K562 (cell line): ENCODE measurements around the gene LPCAT1. TPM values are rescaled to one million over a fixed set of nuclear protein-coding genes. Genes with fewer than 3 reads are reported as not detected.

Experiments
- ATAC-seq: fragments of 200-7000 bp; cut with Tn5 transposase; 3 replicates; pipeline ENCODE4 v1.9.1; 2020; ENCODE audit warnings: moderate library complexity
- BruUV-seq: library from RNA; stranded (reverse); fragments of 400-500 nt; replicated peaks from 2 replicates; lab custom pipeline; 2021; lab: Mats Ljungman, UMichigan
- CTCF ChIA-PET: fragments of 300-600 bp; formaldehyde crosslinking; extraction: SDS; loops from one replicate; lab custom pipeline; 2021; ENCODE audit warnings: low intra/inter-chr PET ratio; lab: Yijun Ruan, JAX
- POLR2A ChIA-PET: fragments of 300-600, 350-650 bp; sonication (Branson Sonifier 250); formaldehyde crosslinking; extraction: SDS; loops from one replicate; lab custom pipeline; 2021; ENCODE audit warnings: antibody characterized with exemption, inconsistent platforms; lab: Yijun Ruan, JAX
- DNase-seq, 4 experiments: peaks; one replicate each; pipeline versions ENCODE4 v3.0.0 to v3.0.0-alpha.2; 2011 to 2018; ENCODE audit warnings: low spot score in 3 of 4, mixed read lengths in 3 of 4; ENCODE audit errors: extremely low read depth in 1 of 4
- FAIRE-seq: peaks from 2 replicates; lab custom pipeline; 2011; peaks lifted over from hg19 to GRCh38; lab: Jason Lieb, UNC
- H2AFZ ChIP-seq: 2 replicates; pipeline ENCODE4 v1.6.0; 2011; ENCODE audit warnings: low read depth, low read length, control low read depth, inconsistent platforms
- H3K27ac ChIP-seq: fragments of 200-600 bp; 3 replicates; pipeline ENCODE4 v1.8.0; 2011; ENCODE audit warnings: low read depth, mild to moderate bottlenecking, control low read depth, inconsistent platforms, low read length, moderate library complexity, mixed read lengths; ENCODE audit errors: extremely low read depth
- H3K27me3 ChIP-seq, 2 experiments: fragments of 300-600 bp in 1 of 2; 2 replicates in 1 of 2; 3 replicates in 1 of 2; pipeline versions ENCODE4 v1.6.0 to v1.8.0; 2011; ENCODE audit warnings: inconsistent platforms in 2 of 2, low read length in 2 of 2, mild to moderate bottlenecking in 1 of 2, mixed read lengths in 1 of 2, moderate library complexity in 1 of 2; ENCODE audit not compliant: control insufficient read depth in 2 of 2, insufficient read depth in 2 of 2
- H3K36me3 ChIP-seq: fragments of 300-600 bp; 3 replicates; pipeline ENCODE4 v1.8.0; 2011; ENCODE audit warnings: mild to moderate bottlenecking, low read length, inconsistent platforms; ENCODE audit not compliant: control insufficient read depth, insufficient read depth
- H3K4me1 ChIP-seq, 2 experiments: fragments of 200-600 bp in 1 of 2; replicated peaks in 1 of 2; 2 replicates in 1 of 2; 3 replicates in 1 of 2; pipeline versions ENCODE4 v1.5.1 to v1.8.0; 2011; ENCODE audit warnings: inconsistent platforms in 2 of 2, low read length in 2 of 2, mild to moderate bottlenecking in 1 of 2, mixed read lengths in 1 of 2, moderate library complexity in 1 of 2; ENCODE audit not compliant: control insufficient read depth in 2 of 2, insufficient read depth in 2 of 2
- H3K4me2 ChIP-seq: 2 replicates; pipeline ENCODE4 v1.6.1; 2011; ENCODE audit warnings: low read length, control low read depth, inconsistent platforms, mixed read lengths; ENCODE audit not compliant: insufficient read depth
- H3K4me3 ChIP-seq: fragments of 200-600 bp; sonication (generic), shearing (Covaris generic); 2 replicates; pipeline ENCODE4 v1.5.1; 2016; ENCODE audit warnings: control low read depth, inconsistent platforms
- H3K79me2 ChIP-seq: fragments of 200-600 bp; 3 replicates; pipeline ENCODE4 v1.8.0; 2011; ENCODE audit warnings: low read length, inconsistent platforms; ENCODE audit not compliant: control insufficient read depth, insufficient read depth
- H3K9ac ChIP-seq, 2 experiments: 2 replicates each; pipeline versions ENCODE4 v1.6.0 to v1.6.1; 2011; ENCODE audit warnings: low read depth in 2 of 2, low read length in 2 of 2, control low read depth in 1 of 2, inconsistent platforms in 1 of 2, mild to moderate bottlenecking in 1 of 2, mixed read lengths in 1 of 2; ENCODE audit not compliant: insufficient read depth in 1 of 2
- H3K9me1 ChIP-seq: one replicate; pipeline ENCODE4 v1.6.0; 2011; ENCODE audit warnings: inconsistent platforms, mild to moderate bottlenecking, low read length, moderate library complexity; ENCODE audit not compliant: control insufficient read depth, insufficient read depth
- H3K9me3 ChIP-seq: replicated peaks from 2 replicates; pipeline ENCODE4 v1.5.1; 2011; ENCODE audit warnings: low read depth, low read length, inconsistent platforms; ENCODE audit not compliant: control insufficient read depth, insufficient read depth
- H4K20me1 ChIP-seq: replicated peaks from 2 replicates; pipeline ENCODE4 v1.6.1; 2011; ENCODE audit warnings: low read length, inconsistent platforms, mixed read lengths; ENCODE audit not compliant: control insufficient read depth, insufficient read depth
- CTCF ChIP-seq, 3 experiments: IDR thresholded peaks in 2 of 3; conservative IDR thresholded peaks in 1 of 3; 2 replicates each; pipeline ENCODE4 v1.5.1; 2011 to 2012; ENCODE audit warnings: low read length in 3 of 3, mild to moderate bottlenecking in 3 of 3, control low read depth in 2 of 3, improper control_type of control experiment in 1 of 3, inconsistent platforms in 1 of 3, low read depth in 1 of 3, mixed read lengths in 1 of 3, moderate library complexity in 1 of 3; ENCODE audit not compliant: insufficient read depth in 2 of 3
- ZNF280A ChIP-seq: fragments of 450-650 bp; IDR thresholded peaks from 2 replicates; pipeline ENCODE4 v1.6.1; 2018; ENCODE audit warnings: mild to moderate bottlenecking, low read depth; ENCODE audit not compliant: partially characterized antibody
- WGBS: fragments of 100-300 bp; shearing (Covaris generic); methylation state at CpG from one replicate; pipeline ENCODE4 v1.1.6; 2016; ENCODE audit warnings: low coverage, mixed read lengths; ENCODE audit not compliant: insufficient coverage; ENCODE audit errors: missing lambda C conversion rate; 5-methylcytosine and 5-hydroxymethylcytosine counted together
- in situ Hi-C: fragments of 300-500 bp; cut with MboI; formaldehyde crosslinking; loops from 4 replicates; pipeline ENCODE4 v1.15.0; 2018; ENCODE audit warnings: inconsistent platforms, mixed read lengths
- intact Hi-C: fragments of 100-400 bp; cut with micrococcal nuclease; formaldehyde crosslinking; loops from 2 replicates; pipeline ENCODE4 v1.14.2; 2022
- polyA plus RNA-seq, 8 experiments: library from polyadenylated mRNA; depleted of rRNA in 4 of 8; stranded (reverse) in 5 of 8; unstranded in 3 of 8; fragments of >200 nt; fragmentation: Nextera tagmentation in 2 of 8; fragmentation: Illumina TruSeq in 1 of 8; extraction: Ambion mirVana in 2 of 8; extraction: Trizol in 1 of 8; gene quantifications; 2 replicates each; pipeline versions ENCODE4 v1.2.1 to v1.2.3, GENCODE V29; 2011 to 2014; ENCODE audit warnings: inconsistent platforms in 1 of 8, missing spikeins in 1 of 8
- total RNA-seq, 7 experiments: library from RNA; depleted of rRNA in 6 of 7; stranded (reverse); fragments of >200 nt in 6 of 7; fragmentation: Illumina TruSeq in 2 of 7; extraction: Trizol in 2 of 7; gene quantifications; 2 replicates each; pipeline versions ENCODE4 v1.2.1 to v1.2.3, GENCODE V29; 2011 to 2021; ENCODE audit warnings: low replicate concordance in 1 of 7

LPCAT1 gene
- total and polyA plus RNA-seq, 9 of the 15 experiments (the other 6 are each of a cell fraction or from before 2014, with no cell fraction given), result 0.14 to 18.4 (median 13.9) TPM

- in situ Hi-C loops (no loop called here), intact Hi-C loops (loop anchor here (1.0 kb wide), 1 partner anchor 163 kb away; no protein-coding TSS in a partner anchor)
- H3K79me2 ChIP-seq, result no peaks in the 10 kb centered on the region
- peaks cover 20% of the 10 kb centered on the region; the same call in 1 of the 2 replicates for H4K20me1 ChIP-seq
- H3K9me3 ChIP-seq, result no peaks in the 10 kb centered on the region
- H3K9ac ChIP-seq, result no peak overlapping the region
- H3K27ac ChIP-seq, result no peak overlapping the region
- H2AFZ ChIP-seq, result no peak overlapping the region
- TSS peak; percentile 34 for BruUV-seq
- 53% methylated on average over 13 of the region's 13 CpGs for WGBS
- ChIA-PET CTCF (interaction anchor here (0.7 to 2.4 kb wide), 4 partner anchors 10 to 166 kb away, joined by 3 to 17 read pairs (median 7); no protein-coding TSS in a partner anchor), POLR2A (no interaction called here)
- peaks cover 0 to 19% of the 10 kb centered on the region in 2 experiments; a peak in 1 of 5 replicates for H3K4me1 ChIP-seq
- no peak for TF ChIP-seq ZNF280A
- peak in 1 of 3 experiments; percentile 25; a peak in 2 of 6 replicates for TF ChIP-seq CTCF (IDR thresholded peaks at IDR 0.05 in 2 of 3, conservative IDR thresholded peaks at IDR 0.05 in 1 of 3; ENCODE audit: insufficient read depth in 2 of 3, low read depth in 1 of 3, low read length in 3 of 3)
- H3K9me1 ChIP-seq, result peaks cover 2% of the 10 kb centered on the region
- no peak overlapping the region for H3K4me3 ChIP-seq
- ATAC-seq, result no peak
- DNase-seq, result no peak
- no peak overlapping the region for H3K4me2 ChIP-seq
- FAIRE-seq, result no peak
- H3K27me3 ChIP-seq, result no peaks in the 10 kb centered on the region
- peaks cover 7% of the 10 kb centered on the region; the same call in 2 of the 3 replicates for H3K36me3 ChIP-seq
Measured at GRCh38 chr5:1478271-1479035, 45.3 kb downstream of the LPCAT1 start.
